GM18909 (cell line): ENCODE measurements around the gene LVRN.
A peak's percentile ranks its signal among the peaks of the same experiment; 100 is the strongest.

Experiments used
- ATAC-seq: cut with Tn5 transposase; IDR thresholded peaks from one replicate; pipeline ENCODE4 v1.9.1; 2021; ENCODE audit warnings: mild to moderate bottlenecking; ENCODE audit not compliant: unreplicated experiment, poor library complexity

Gene LVRN

DNA sequence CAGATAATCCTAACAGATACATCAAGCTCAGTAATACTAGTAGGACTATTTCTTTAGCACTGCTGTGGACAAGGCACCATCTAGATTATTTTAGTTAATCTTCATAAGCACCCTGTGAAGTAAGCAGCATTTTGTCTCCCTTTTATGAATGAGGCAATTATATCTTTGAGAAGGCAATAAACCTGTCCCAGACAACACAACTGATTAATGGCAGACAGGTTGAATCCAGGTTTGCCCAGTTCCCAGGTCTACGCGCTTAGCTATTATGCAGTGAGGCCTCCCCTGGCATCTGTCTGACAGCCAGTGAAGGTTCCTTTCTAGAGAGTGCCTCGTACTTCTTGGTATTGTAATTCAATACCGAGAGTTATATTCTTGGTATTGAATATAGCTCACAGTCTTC is 9.7 kb upstream of the LVRN start:
- ATAC-seq = no peak

DNA sequence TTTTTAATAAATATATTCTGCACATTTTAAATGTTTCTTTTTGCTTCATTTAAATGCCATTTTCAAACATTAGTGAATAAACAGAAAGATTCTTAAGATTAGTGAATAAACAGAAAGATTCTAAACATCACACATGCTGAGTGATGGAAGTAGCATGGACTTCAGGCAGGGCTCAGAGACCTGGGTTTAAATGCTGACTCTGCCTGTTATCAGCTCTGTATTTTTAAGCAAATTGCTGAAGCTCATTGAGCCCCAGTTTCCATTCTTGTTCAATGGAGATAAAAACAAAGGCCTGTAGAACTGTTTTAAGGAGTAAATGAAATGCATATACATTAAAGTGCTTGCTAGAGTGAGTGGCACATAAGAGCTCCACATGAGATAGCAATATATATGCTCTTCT is 8.1 kb upstream of the LVRN start:
- no peak for ATAC-seq

DNA sequence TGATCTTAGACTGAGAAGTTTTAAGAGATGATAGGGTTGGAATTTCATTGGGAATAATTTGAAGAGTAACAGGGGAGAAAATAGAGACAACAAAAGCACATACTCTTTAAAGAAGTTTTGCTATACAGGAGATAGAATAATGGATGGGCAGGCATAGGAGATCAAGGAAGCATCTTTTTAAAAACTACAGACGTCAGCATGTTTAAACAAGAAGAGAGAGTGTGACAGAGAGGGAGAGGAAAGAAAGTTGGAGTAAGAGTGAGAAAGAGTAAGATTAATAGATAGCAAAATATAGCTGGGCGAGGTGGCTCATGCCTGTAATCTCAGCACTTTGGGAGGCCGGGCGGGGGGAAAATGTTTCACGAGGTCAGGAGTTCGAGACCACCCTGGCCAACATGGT is 5.3 kb upstream of the LVRN start:
- no peak for ATAC-seq

DNA sequence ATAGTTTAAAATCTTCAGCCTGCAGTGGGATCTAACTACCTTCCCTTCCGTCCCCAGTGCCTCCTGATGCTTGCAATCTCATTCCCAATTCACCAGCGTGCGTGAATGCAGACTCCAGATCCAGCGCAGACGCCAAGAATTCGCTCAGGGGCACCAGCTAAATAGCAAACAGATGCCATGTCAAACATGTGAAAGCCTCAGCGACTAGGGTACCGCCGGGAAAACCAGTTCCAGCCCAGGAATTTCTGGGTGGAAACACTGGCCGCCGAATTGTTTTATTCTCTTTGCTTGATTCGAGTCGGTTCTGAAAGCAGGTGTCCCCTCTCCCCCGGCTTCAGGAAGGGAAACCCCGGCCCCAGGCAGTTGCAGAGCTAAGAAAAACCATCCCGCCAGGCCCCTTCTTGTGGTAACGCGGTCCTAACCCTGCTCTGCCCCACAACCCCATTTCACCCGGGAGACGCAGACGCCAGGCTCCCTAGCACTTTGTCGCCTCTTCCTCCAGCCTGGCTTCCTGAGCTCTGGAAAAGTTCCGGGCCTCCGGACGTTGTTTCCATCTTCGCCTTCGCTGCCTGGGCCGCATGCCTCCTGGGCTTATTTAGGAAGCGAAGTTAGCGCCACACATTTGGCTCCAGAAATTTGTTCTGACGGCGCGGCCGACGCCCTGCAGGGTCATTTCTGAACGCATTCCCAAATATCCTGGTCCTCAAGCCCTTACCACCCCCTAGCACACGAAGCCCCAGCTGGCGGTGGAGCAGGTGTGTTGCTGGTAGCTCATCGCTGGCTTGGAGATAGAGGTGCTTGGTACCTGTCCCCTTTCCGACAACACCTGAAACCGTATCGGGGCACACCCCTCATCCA is 665 bp upstream of the LVRN start:
- ATAC-seq = no peak

DNA sequence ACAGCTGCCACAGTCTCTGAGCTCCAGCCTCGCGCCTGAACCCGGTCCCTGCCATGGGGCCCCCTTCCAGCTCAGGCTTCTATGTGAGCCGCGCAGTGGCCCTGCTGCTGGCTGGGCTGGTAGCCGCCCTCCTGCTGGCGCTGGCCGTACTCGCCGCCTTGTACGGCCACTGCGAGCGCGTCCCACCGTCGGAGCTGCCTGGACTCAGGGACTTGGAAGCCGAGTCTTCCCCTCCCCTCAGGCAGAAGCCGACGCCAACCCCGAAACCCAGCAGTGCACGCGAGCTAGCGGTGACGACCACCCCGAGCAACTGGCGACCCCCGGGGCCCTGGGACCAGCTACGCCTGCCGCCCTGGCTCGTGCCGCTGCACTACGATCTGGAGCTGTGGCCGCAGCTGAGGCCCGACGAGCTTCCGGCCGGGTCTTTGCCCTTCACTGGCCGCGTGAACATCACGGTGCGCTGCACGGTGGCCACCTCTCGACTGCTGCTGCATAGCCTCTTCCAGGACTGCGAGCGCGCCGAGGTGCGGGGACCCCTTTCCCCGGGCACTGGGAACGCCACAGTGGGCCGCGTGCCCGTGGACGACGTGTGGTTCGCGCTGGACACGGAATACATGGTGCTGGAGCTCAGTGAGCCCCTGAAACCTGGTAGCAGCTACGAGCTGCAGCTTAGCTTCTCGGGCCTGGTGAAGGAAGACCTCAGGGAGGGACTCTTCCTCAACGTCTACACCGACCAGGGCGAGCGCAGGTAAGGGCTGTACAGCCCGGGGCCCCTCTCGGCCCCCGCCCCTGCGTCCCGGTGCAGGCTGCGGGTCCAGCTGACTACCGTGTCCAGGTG is 509 bp downstream of the LVRN start:
- ATAC-seq = peak; percentile 74

DNA sequence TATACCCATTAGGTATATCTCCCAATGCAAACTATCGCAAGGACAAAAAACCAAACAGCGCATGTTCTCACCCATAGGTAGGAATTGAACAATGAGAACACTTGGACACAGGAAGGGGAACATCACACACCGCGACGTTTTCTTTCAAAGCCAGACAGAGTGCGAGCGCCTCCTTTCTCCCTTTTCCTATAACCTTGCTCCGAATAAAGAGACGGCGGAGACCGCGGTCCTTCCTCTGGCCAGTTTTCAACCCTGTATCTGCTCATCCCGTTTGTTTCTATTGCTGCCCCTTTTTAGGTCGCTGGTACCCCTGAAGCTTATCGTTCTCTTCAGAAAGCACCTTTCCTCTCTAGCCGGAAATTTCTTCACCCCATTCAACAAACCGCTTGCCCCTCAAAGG is 1.3 kb downstream of the LVRN start:
- no peak for ATAC-seq

DNA sequence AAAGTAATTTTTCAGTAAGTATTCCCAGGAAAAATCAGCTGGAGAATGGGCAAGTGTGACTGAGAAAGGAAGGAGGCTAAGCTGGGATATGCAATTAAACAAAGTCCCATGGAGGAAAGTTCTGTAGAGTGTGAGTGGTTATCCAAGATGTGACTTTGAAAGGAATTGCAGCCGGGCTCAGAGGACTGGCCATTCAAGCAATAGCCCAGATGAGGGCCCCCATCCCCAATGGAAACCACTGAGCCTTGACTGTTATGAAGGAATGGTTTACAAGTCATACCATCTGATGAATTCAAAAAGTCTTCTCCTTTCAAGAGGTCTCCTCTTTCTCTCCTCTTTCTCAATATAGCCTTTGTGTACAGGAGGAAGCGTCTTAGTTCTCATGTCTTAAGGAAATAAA is 6.5 kb downstream of the LVRN start:
- no peak for ATAC-seq

DNA sequence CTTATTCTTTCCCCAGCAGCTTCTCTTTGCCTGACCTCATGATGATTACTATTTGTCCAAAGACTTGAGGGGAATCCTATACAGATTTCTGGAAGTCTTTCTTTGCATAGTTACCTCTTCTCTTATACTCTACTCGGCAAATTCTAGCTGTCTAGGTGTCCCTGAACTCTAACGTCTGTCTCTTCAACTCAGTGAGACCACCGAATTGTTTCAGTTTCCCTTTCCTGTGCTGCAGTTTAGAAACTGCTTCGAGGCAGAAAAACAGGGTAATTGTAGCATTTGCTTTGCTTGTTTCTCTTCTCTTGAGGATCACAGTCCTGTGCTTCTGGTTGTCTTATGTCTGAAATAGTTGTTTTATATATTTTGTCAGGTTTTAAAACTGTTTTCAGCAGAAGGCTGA is 14.8 kb downstream of the LVRN start:
- ATAC-seq = peak; percentile 89

DNA sequence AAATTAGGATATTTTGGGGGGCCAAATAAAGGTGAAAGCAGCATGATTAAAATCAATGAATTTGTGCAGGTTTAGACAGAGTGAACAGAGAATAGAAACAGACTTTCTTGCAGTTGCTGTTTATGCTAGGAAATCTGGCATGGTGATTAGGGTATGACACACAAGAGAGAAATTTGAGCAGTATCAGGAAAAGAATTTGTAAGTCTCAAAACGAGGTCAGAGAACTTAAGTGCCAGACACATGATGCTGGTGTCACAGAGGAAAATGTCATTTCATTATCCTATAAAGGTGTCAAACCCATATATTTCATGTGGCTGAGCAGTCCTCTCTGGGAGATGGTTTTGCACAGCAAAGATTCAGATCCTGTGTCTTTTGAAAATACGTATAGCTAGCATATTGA is 15.7 kb downstream of the LVRN start:
- no peak for ATAC-seq

DNA sequence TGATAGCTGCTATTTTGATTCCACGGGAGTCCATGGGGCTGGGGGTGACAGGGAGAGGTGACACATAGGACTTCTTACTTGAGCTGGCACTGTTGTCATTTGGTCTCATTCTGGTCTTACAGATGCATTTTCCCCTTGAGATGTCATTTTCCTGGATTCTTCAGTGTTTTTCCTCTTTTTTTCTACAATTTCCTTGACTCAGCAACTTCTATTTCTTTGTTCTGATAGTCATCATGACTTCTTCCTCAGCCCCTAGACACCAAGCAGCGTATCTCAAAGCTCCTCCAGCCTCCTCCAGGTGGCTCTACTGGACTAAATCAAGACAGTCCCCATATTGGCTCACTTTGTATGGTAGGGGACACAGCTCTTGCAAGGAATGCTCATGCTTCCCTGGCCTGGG is 16.5 kb downstream of the LVRN start:
- ATAC-seq = no peak

DNA sequence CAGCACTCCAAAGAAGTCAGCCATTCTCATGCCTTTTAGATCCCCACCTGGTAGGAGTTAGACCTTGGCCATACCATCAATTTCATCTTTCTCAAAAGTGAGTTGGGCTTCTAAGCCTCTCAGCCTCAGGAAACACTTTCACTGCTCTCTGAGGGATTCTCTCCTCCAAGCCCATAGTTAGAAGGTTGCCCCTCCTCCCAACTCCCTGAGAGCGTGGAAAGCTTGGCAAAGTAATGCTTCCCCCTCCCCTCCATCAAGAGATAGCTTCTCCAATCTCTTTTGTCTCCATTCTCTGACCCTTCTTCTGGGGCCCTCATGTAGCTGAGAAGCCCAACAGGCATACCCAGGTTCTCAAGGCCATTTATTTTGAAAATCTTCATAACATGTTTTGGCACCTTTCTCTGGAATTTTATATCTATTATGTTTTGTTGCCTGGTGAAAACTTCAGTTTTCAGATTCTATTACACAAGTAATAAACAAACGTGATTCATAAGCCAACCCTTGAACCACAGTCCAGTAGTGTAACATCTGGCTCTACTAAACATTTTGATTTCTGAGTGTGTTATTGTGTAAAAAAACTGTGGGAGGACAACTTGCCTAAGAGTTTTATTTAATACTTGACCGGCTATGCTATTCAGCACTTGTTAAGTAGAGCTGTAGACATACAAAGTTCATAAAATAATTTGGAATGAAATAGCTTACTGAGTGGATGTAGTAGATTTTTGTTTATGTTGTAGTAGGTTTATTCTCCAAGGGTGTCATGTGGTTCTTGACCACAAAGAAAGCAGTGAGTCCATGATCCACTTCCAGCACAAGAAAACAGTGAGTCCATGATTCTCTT is 17.1 kb downstream of the LVRN start:
- ATAC-seq = no peak

DNA sequence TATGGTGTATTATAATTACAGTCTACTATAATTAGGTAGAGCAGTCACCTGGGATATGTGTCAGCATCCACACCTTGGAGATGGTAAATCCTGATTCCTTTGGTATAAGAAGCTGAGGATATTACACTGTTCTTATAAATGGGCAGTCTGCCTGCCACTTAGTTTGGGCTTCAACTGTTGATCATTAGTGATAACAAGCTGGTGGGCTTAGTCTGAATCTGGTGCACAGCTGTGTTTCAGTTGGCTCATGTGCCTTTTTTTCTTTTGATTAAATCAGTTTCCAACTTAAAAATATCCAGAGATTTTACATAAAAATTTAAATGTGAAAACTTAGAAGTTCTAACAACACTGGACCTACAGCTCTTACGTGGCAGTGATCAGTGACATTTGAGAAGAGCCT is 21.2 kb downstream of the LVRN start:
- ATAC-seq = no peak

DNA sequence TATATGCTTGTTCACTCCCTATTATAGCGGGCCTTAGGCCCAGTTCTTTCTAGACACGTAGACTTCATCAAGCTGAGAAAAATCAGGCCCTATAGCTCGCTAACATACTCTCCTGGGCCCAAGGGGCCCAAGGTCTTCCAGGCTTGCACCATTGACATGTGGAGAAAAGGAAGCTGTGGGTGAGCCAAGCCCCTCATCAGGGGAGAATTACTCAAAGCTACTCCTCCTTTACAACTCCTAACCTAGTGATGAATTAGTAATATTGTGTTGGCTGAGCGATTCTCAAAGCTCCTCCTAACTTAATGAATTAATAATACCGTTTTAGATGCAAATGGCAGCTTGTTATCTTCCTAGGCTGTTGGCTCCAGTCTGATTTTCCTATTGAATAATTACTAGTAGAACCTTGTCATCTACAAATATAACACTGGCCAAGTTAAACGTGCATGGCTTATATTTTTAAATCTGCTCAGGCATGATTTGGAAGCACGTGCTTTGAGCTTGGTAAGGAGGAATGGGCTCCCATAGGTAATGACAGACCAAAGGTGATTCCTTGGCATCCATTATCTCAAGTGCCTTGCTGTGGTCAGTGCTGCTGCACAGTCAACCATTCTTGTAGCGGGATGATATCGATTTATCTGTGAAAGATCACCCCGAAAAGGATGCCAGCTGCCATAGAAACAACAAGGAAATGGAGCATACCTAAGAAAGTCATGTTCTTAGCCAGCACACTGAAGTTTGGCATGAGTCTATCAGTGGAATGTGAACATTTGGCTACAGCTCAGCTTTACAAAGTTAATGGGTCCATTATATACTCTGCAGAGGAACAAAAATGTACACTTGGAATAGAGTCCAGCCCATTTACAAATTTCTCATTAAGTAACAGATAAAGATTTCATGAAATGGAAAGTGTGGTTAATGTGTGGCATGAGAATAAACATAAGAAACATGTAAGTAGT is 23.8 kb downstream of the LVRN start:
- ATAC-seq = no peak

DNA sequence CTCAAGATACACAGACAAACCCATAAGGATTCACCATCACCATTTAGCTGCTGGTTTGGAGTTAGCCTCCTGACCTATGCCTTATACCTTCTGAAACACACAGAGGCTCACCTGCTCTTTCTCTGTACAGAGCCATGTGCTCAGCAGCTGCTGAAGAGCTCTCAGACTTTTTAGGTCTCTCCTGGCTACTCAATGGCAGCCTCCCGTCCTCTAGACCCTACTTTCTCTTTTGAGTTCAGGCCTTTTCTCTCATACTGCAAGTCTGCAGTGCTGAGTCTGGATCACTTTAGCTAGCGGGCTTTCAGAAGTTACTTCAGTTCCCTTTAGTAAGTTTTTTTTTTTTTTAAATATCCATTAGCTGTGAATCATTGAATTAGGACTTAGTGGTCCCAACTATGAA is 25.7 kb downstream of the LVRN start:
- ATAC-seq = no peak

DNA sequence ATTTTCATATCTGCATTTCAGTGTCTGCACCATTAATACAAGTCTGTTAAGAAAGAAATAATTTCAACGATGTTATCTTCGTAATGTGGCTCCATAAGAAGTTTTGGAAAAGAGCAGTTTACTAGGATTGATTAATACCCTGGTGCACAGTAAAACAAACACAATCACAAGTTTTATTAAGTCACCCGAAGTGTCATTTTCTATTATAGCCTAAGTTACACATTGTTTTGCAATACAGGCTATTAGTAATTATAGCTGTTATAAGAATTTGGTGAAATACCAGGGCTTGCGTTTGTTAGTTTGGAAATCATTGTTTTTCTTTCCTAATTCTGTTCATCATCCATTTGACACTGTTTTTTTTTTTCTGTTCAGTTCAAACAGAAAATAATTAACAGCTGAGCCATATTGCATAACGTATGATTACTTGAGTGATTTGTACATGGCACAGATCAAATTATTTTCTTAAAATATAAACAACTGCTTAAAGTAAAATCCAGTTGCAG is 30.6 kb downstream of the LVRN start:
- ATAC-seq = no peak

DNA sequence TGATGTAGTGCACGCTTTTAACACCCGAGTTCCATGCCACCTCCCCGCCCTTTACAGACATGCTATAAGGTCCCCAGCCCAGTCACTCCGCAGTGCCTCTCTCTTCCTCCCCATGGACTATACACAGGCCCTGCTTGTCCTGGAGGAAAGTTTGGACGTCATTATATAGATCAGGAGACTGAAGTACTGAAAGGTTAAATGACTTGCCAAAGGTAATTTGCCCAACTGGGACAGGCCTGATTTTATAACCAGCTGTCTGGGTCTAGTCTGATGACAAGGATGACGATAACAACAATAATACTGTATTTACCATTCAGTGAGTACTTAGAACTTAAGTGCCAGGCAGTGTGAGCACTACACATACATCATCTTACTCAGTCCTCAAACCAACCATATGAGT is 33.1 kb downstream of the LVRN start:
- ATAC-seq = no peak

DNA sequence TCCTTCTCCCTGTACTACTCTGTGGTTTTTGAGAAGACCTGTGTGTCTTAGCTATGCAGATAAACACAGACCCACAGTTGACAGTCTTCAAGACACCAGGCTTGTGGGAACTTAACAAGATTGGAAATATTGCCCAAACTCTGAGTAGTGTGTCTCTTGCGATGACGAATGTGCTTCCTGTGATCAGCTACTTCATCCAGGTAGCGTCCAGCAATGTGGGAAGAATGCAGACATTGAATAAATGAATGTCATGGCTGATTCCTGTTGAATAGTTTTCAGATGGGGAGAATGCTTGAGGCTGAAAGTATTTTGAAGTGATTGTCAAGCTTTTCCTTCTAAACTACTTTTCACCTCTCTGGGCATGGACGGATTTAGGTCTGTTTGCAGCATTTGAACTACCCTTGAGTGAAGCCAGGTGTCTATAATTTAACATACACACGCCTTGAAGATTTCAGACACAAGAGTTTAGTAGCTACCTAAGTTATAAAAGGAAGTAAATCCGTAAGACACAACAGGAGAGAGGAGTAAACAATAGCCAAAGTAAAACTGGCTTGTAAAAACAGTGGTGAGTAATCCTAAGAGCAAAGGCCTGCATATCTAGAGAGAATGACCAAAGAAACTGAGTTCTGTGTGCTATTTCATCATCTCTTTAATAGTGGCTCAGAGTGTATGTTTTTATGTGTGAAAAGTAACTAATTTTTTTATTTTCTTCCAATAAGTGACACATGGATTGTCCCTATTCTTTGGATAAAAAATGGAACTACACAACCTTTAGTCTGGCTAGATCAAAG is 40.0 kb downstream of the LVRN start:
- ATAC-seq = no peak

DNA sequence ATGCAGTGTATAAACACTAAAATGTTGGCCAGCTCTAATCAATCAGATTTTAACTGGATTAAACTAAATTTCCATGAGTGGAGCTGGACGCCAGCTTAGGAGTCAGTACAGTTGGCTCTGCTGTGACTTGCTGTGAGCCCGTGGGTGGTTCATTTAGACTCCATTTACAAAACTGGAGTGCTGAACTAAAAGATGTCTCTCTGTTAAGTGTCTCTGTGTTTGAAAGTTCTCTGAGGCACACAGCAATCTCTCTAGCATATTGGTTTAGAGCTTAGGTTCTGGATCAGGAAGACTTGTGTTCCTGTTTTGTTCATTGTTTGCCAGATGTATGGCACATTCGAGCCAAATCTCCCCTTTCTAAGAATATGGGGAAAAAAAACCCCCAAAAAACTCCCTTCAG is 42.0 kb downstream of the LVRN start:
- no peak for ATAC-seq

DNA sequence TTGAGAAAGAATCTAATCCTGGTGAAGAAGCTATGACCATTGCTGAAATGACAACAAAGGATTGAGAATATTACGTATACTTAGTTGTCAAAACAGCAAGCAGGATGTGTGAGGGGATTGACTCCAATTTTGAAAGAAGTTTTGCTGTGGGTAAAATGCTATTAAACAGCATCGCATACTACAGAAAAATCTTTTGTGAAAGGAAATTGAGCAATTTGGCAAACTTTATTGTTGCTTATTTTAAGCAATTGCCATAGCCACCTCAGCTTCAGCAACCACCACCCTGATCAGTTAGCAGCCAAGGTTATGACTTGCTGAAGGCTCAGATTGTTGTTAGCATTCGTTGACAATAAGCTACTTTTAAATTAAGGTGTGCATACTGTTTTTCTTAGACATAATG is 47.5 kb downstream of the LVRN start:
- no peak for ATAC-seq
